ENCODE data around the gene NUDT22. TPM values are rescaled to one million over a fixed set of nuclear protein-coding genes. Genes with fewer than 3 reads are reported as not detected.
A peak's percentile ranks its signal among the peaks of the same experiment; 100 is the strongest.

NUDT22 gene
- total and polyA plus RNA-seq, 2 donors (not counting 1 experiment from before 2014, with no cell fraction given): 104 to 139 TPM

- Mint-ChIP-seq H3K9me3 (ENCODE audit: insufficient read depth) (no peaks in the 10 kb centered on the region), H3K4me3 (no peak overlapping the region), H3K27me3 (no peaks in the 10 kb centered on the region), H3K4me1 (peaks cover 14% of the 10 kb centered on the region), H3K27ac (no peak overlapping the region)
- POLR2A ChIA-PET: interaction anchor here (0.8 kb wide), 1 partner anchor 14 kb away, joined by 3 read pairs; no protein-coding TSS in a partner anchor
- Histone ChIP-seq H3K9ac (ENCODE audit: low read length) (no peak overlapping the region), H3K27me3 (replicated peaks in 1 of 4; ENCODE audit: control extremely low read depth in 1 of 4, control insufficient read depth in 3 of 4, insufficient read depth in 4 of 4, low read length in 3 of 4) (no peaks in the 10 kb centered on the region), H3K27ac (ENCODE audit: low read length in 2 of 2) (no peak overlapping the region), H2AFZ (ENCODE audit: insufficient read depth, low read depth, low read length, poor library complexity, severe bottlenecking) (no peak overlapping the region), H3K36me3 (replicated peaks in 1 of 2; ENCODE audit: control extremely low read depth in 1 of 2, control insufficient read depth in 1 of 2, extremely low read depth in 1 of 2, insufficient read depth in 2 of 2, low read length in 1 of 2) (peaks cover 0 to 61% of the 10 kb centered on the region in 2 experiments), H3K4me2 (replicated peaks; ENCODE audit: low read depth, low read length, poor library complexity, severe bottlenecking) (no peak overlapping the region), H3K4me3 (ENCODE audit: control extremely low read depth in 1 of 5, extremely low read depth in 1 of 5, insufficient read depth in 1 of 5, low read depth in 2 of 5, low read length in 4 of 5) (no peak overlapping the region), H3K79me2 (ENCODE audit: control insufficient read depth, insufficient read depth, low read length) (peaks cover 22% of the 10 kb centered on the region), H4K20me1 (ENCODE audit: control insufficient read depth, insufficient read depth, low read length, poor library complexity, severe bottlenecking) (peaks cover 30% of the 10 kb centered on the region), H3K9me3 (ENCODE audit: control extremely low read depth in 1 of 3, control insufficient read depth in 2 of 3, insufficient read depth in 1 of 3, low read length in 2 of 3) (no peaks in the 10 kb centered on the region), H3K4me1 (ENCODE audit: control insufficient read depth in 2 of 2, insufficient read depth in 2 of 2, low read length in 2 of 2) (peaks cover 3 to 11% of the 10 kb centered on the region in 2 donors)
- WGBS (ENCODE audit: insufficient coverage): 77% methylated on average over 4 of the region's 10 CpGs
- DNase-seq (peak; percentile 7), ATAC-seq (ENCODE audit: low read depth) (no peak)
- no peak for TF ChIP-seq EZH2 (IDR thresholded peaks at IDR 0.05; ENCODE audit: borderline replicate concordance, insufficient read depth, low read depth, low read length, poor library complexity, severe bottlenecking)
- no peak for TF ChIP-seq CTCF (IDR thresholded peaks at IDR 0.05)
- intact Hi-C loops (cut with micrococcal nuclease): no loop called here
- CTCF ChIA-PET: interaction anchor here (0.5 to 6.9 kb wide), 3 partner anchors 14 to 145 kb away, joined by 3 to 62 read pairs (median 3); partner anchors contain the start of gene FERMT3
These were observed 6.3 kb upstream of the NUDT22 start for GRCh38 chr11:64219755-64220154.

GRCh38 chr11:64220271-64220670 lies 5.8 kb upstream of the NUDT22 start:
- peaks cover 0 to 57% of the 10 kb centered on the region in 2 experiments for H3K36me3 ChIP-seq (replicated peaks in 1 of 2; ENCODE audit: control extremely low read depth in 1 of 2, control insufficient read depth in 1 of 2, extremely low read depth in 1 of 2, insufficient read depth in 2 of 2, low read length in 1 of 2)
- POLR2A ChIA-PET: no interaction called here

More at GRCh38 chr11:64220271-64220670, 5.8 kb upstream of the NUDT22 start:
- Histone ChIP-seq H3K4me2 (replicated peaks; ENCODE audit: low read depth, low read length, poor library complexity, severe bottlenecking) (no peak overlapping the region), H3K9ac (ENCODE audit: low read length) (no peak overlapping the region), H3K4me1 (ENCODE audit: control insufficient read depth in 2 of 2, insufficient read depth in 2 of 2, low read length in 2 of 2) (peaks cover 3 to 12% of the 10 kb centered on the region in 2 donors), H3K4me3 (ENCODE audit: control extremely low read depth in 1 of 5, extremely low read depth in 1 of 5, insufficient read depth in 1 of 5, low read depth in 2 of 5, low read length in 4 of 5) (no peak overlapping the region), H3K9me3 (ENCODE audit: control extremely low read depth in 1 of 3, control insufficient read depth in 2 of 3, insufficient read depth in 1 of 3, low read length in 2 of 3) (no peaks in the 10 kb centered on the region), H3K79me2 (ENCODE audit: control insufficient read depth, insufficient read depth, low read length) (peaks cover 27% of the 10 kb centered on the region), H3K27ac (ENCODE audit: low read length in 2 of 2) (no peak overlapping the region), H2AFZ (ENCODE audit: insufficient read depth, low read depth, low read length, poor library complexity, severe bottlenecking) (no peak overlapping the region), H4K20me1 (ENCODE audit: control insufficient read depth, insufficient read depth, low read length, poor library complexity, severe bottlenecking) (peaks cover 30% of the 10 kb centered on the region), H3K27me3 (replicated peaks in 1 of 4; ENCODE audit: control extremely low read depth in 1 of 4, control insufficient read depth in 3 of 4, insufficient read depth in 4 of 4, low read length in 3 of 4) (no peaks in the 10 kb centered on the region)
- DNase-seq (no peak), ATAC-seq (ENCODE audit: low read depth) (no peak)
- 96% methylated on average over 17 of the region's 17 CpGs for WGBS (ENCODE audit: insufficient coverage)
- TF ChIP-seq EZH2 (IDR thresholded peaks at IDR 0.05; ENCODE audit: borderline replicate concordance, insufficient read depth, low read depth, low read length, poor library complexity, severe bottlenecking) (no peak), CTCF (IDR thresholded peaks at IDR 0.05) (no peak)
- H3K27me3 Mint-ChIP-seq: no peaks in the 10 kb centered on the region
- H3K4me1 Mint-ChIP-seq: peaks cover 13% of the 10 kb centered on the region
- H3K4me3 Mint-ChIP-seq: no peak overlapping the region
- intact Hi-C loops (cut with micrococcal nuclease): no loop called here
- H3K9me3 Mint-ChIP-seq (ENCODE audit: insufficient read depth): no peaks in the 10 kb centered on the region
- no peak overlapping the region for H3K27ac Mint-ChIP-seq
- CTCF ChIA-PET: interaction anchor here (0.6 kb wide), 1 partner anchor 67 kb away, joined by 3 read pairs; no protein-coding TSS in a partner anchor
